Activated T-cell treated with anti-CD3 and anti-CD28 coated beads for 4 hours (primary cell): ENCODE measurements around the gene HNRNPU.

Experiments
- DNase-seq: peaks from one replicate; pipeline ENCODE4 v3.0.0-alpha.2; 2020

HNRNPU gene

DNA sequence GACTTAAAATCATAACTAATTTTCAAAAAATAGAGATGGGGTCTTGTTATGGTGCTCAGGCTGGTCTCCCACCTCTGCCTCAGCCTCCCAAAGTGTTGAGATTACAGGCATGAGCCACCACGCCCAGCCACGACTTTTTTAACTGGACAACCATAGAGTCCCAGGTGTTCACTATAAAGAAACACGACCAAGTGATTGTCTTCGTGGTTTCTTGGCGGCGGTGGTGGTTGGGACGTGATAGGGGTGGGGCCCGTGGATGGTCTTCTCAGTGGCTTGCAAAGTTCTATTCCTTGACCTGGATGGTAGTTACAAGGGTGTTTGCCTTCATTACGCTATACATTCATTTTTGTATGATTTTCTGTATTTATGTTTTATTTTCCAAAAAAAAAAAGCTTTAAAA is 63.5 kb downstream of the HNRNPU start:
- DNase-seq, result no peak
